ENCODE measurements around the gene WDTC1.
A peak's percentile ranks its signal among the peaks of the same experiment; 100 is the strongest.

The WDTC1 gene

GRCh38 chr1:27302612-27303011 is 68.2 kb downstream of the WDTC1 start:
- no peak for DNase-seq

- no peak for DNase-seq
Observed at GRCh38 chr1:27303509-27303908, 69.1 kb downstream of the WDTC1 start.

GRCh38 chr1:27306071-27306470 is 71.6 kb downstream of the WDTC1 start:
- no peak for DNase-seq

- DNase-seq: no peak
Observed at GRCh38 chr1:27306892-27307761, 72.7 kb downstream of the WDTC1 start.

- no peak for DNase-seq
Observed at GRCh38 chr1:27307874-27308598, 73.6 kb downstream of the WDTC1 start.

- no peak for DNase-seq
Observed at GRCh38 chr1:27314169-27314568, 79.7 kb downstream of the WDTC1 start.

GRCh38 chr1:27314737-27315136 is 80.3 kb downstream of the WDTC1 start:
- DNase-seq: no peak

- no peak for DNase-seq
Observed at GRCh38 chr1:27316860-27317259, 82.4 kb downstream of the WDTC1 start.

GRCh38 chr1:27318136-27318535 is 83.7 kb downstream of the WDTC1 start:
- DNase-seq: no peak

GRCh38 chr1:27318596-27318995 is 84.2 kb downstream of the WDTC1 start:
- DNase-seq: no peak

GRCh38 chr1:27321813-27322568 is 87.6 kb downstream of the WDTC1 start, which contains the start of gene TMEM222:
TMEM222 (plus strand) TSS chr1:27322163; CDS start chr1:27322198, 35 bp downstream.
- DNase-seq: peak; percentile 99 to 100 (median 99)

- no peak for DNase-seq
Observed at GRCh38 chr1:27322569-27323240, 88.3 kb downstream of the WDTC1 start.

GRCh38 chr1:27325286-27325685 is 90.9 kb downstream of the WDTC1 start:
- no peak for DNase-seq

GRCh38 chr1:27327964-27328363 is 93.5 kb downstream of the WDTC1 start:
- DNase-seq: no peak

- no peak for DNase-seq
Observed at GRCh38 chr1:27330786-27331185, 96.4 kb downstream of the WDTC1 start.

- no peak for DNase-seq
Observed at GRCh38 chr1:27331426-27331825, 97.0 kb downstream of the WDTC1 start.

- DNase-seq: no peak
Observed at GRCh38 chr1:27331922-27332321, 97.5 kb downstream of the WDTC1 start.

- peak; percentile 41 to 73 (median 56) for DNase-seq
Observed at GRCh38 chr1:27332536-27333281, 98.3 kb downstream of the WDTC1 start.

GRCh38 chr1:27333717-27334279 is 99.4 kb downstream of the WDTC1 start:
- no peak for DNase-seq

- no peak for DNase-seq
Observed at GRCh38 chr1:27335506-27336422, 101.3 kb downstream of the WDTC1 start.

Measured in suppressor macrophage (primary cell).